ENCODE data around the gene SMCHD1.

GRCh38 chr18:2657788-2658458 is 2.4 kb downstream of the SMCHD1 start:
- TF ChIP-seq CTCF (IDR thresholded peaks at IDR 0.05; ENCODE audit: poor library complexity) (no peak), EZH2 (IDR thresholded peaks at IDR 0.05; ENCODE audit: borderline replicate concordance) (no peak)

Data from hepatocyte (in vitro differentiated cells).